Epithelial cell of proximal tubule (primary cell): ENCODE results near the gene FUT7. TPM values are rescaled to one million over a fixed set of nuclear protein-coding genes. Genes with fewer than 3 reads are reported as not detected.

Experiments used
- DNase-seq: peaks from one replicate; pipeline ENCODE4 v3.0.0-alpha.2; 2011; ENCODE audit warnings: low read depth
- H3K4me3 ChIP-seq: 2 replicates; pipeline ENCODE4 v1.5.1; 2011; ENCODE audit warnings: low read depth, mild to moderate bottlenecking, low read length
- total RNA-seq: library from RNA; depleted of rRNA; stranded (reverse); fragments of >200 nt; gene quantifications from 2 replicates; pipeline ENCODE4 v1.2.3, GENCODE V29; 2015
- TF ChIP-seq, protein P1 (sequence below): conservative IDR thresholded peaks from 2 replicates; pipeline ENCODE4 v1.5.1; 2012; ENCODE audit warnings: low read depth, mild to moderate bottlenecking, low read length

The FUT7 gene
- total RNA-seq, 1 donor from 2014 or later: not detected

- TF ChIP-seq, protein P1, sequence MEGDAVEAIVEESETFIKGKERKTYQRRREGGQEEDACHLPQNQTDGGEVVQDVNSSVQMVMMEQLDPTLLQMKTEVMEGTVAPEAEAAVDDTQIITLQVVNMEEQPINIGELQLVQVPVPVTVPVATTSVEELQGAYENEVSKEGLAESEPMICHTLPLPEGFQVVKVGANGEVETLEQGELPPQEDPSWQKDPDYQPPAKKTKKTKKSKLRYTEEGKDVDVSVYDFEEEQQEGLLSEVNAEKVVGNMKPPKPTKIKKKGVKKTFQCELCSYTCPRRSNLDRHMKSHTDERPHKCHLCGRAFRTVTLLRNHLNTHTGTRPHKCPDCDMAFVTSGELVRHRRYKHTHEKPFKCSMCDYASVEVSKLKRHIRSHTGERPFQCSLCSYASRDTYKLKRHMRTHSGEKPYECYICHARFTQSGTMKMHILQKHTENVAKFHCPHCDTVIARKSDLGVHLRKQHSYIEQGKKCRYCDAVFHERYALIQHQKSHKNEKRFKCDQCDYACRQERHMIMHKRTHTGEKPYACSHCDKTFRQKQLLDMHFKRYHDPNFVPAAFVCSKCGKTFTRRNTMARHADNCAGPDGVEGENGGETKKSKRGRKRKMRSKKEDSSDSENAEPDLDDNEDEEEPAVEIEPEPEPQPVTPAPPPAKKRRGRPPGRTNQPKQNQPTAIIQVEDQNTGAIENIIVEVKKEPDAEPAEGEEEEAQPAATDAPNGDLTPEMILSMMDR: no peak
- no peak for DNase-seq
- H3K4me3 ChIP-seq: peak overlapping the region; percentile 37
Measured at GRCh38 chr9:137052998-137053943, 21.4 kb upstream of the FUT7 start.

GRCh38 chr9:137052293-137052692 is 20.4 kb upstream of the FUT7 start:
- TF ChIP-seq, protein P1: no peak
- no peak overlapping the region for H3K4me3 ChIP-seq
- DNase-seq: no peak

DNA sequence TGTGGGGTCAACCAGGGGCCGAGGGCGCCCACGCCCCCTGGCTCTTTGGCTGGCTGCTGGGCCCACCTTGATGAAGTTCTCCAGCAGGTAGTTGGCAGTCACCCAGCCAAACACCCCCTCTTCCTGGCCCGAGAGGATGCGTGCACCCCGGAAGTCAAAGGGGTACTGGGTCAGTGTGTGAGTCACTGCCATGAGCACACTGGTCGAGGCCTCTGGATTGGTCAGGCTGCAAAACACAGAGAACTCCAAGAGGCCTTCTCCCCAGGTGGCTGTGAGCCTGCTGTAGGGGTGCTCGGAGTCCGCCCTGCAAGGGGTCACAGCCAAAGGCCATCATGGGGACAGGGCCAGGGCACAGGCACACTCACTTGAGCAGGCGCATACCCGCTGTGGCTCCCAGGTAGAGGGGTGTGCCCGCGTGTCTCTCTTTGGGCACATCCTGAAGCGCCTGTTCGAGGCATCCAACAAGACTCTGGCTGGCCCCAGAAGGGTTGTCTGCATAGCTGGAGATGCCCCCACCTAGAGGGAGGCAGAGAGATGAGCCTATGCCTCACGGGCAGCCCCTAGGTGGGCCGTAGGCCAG is 19.3 kb upstream of the FUT7 start:
- TF ChIP-seq, protein P1: no peak
- DNase-seq: no peak
- no peak overlapping the region for H3K4me3 ChIP-seq

DNA sequence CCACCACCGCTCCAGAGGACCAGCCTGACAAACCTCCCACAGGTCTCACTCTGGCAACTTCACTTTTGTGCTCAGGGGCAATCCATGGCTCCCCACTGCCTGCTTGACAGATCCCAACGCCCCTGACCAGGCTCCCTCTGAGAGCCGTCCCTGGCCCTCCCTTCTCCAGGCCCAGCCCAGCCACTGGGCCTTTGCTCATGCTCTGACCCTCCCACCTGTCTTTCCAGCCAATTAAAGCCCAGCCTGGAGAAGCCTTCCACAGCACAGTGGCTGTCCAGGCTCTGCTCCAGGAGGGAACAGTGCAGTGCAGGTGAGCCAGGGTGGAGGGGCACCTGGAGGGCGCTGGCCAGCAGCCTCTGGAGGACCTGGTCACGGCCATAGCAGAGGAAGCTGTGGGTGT is 18.7 kb upstream of the FUT7 start:
- no peak for DNase-seq
- no peak overlapping the region for H3K4me3 ChIP-seq
- TF ChIP-seq, protein P1: no peak

- TF ChIP-seq, protein P1: peak; percentile 52
- no peak overlapping the region for H3K4me3 ChIP-seq
- DNase-seq: no peak
Measured at GRCh38 chr9:137049544-137050449, 17.9 kb upstream of the FUT7 start.

DNA sequence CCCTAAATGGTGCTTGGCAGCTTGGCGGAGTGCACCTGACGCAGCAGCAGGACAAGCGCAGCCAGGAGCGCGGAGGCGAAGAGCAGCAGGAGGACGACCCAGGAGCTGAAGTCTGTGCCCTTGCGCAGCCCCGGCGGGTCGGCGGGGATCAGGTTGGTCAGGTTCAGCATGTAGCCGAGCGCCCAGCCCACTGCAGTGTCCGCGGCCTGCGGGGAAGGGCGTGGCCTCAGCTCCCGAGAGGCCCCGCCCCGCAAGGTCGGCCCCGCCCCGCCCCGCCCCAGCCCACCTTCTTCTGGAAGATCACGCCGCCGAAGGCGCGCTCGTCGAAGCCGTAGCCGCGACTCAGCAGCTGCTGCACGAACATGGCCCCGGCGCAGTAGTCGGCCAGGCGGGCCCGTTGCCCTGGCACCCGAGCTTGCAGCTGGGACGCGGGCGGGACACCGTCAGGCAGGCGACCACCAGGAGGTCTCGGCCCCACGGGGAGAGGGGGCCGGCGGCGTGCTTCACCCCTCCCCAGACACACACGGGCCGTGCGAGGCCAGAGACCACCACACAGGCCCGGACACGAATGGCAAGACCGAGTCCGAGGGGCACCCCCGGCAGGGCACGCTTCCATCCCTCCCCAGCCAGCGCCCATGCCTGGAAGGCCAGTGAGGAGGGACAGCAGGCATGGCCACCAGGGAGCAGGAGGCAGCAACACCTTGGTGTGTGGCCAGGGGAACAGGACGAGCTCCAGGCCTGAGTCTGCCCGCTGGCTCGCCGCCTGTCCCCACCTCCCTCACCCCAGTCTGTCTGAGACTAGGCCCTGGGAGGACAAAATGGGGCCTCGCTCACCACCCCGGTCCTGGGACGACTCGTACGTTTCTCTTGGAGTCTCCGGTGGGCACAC is 17.0 kb upstream of the FUT7 start:
- DNase-seq: no peak
- H3K4me3 ChIP-seq: no peak overlapping the region
- TF ChIP-seq, protein P1: no peak
